Right renal cortex interstitium (tissue), 3 donors: ENCODE data around the gene CADPS2. TPM values are rescaled to one million over a fixed set of nuclear protein-coding genes. Genes with fewer than 3 reads are reported as not detected.
"Not testable (repeated sequence)": the region's sequence is repeated elsewhere in the genome, so short reads cannot be mapped to it uniquely, and the experiment has no call there.

ENCODE experiments used
- DNase-seq, 3 donors: peaks; one replicate each; pipeline ENCODE4 v3.0.0-alpha.2; 2013; ENCODE audit warnings: low read depth in 3 of 3, low spot score in 2 of 3
- polyA plus RNA-seq, 3 donors: library from polyadenylated mRNA; unstranded; fragments of 120-200 nt; gene quantifications; one replicate each; pipeline ENCODE4 v1.2.1, GENCODE V29; 2013; ENCODE audit not compliant: insufficient read length in 3 of 3

Gene CADPS2
- polyA plus RNA-seq, 3 donors: 47.2 to 69.8 (median 60.7) TPM

- no peak for DNase-seq
Observed at GRCh38 chr7:122303531-122304318, 582.5 kb downstream of the CADPS2 start.

- no peak for DNase-seq
Observed at GRCh38 chr7:122302761-122303530, 583.3 kb downstream of the CADPS2 start.

DNA sequence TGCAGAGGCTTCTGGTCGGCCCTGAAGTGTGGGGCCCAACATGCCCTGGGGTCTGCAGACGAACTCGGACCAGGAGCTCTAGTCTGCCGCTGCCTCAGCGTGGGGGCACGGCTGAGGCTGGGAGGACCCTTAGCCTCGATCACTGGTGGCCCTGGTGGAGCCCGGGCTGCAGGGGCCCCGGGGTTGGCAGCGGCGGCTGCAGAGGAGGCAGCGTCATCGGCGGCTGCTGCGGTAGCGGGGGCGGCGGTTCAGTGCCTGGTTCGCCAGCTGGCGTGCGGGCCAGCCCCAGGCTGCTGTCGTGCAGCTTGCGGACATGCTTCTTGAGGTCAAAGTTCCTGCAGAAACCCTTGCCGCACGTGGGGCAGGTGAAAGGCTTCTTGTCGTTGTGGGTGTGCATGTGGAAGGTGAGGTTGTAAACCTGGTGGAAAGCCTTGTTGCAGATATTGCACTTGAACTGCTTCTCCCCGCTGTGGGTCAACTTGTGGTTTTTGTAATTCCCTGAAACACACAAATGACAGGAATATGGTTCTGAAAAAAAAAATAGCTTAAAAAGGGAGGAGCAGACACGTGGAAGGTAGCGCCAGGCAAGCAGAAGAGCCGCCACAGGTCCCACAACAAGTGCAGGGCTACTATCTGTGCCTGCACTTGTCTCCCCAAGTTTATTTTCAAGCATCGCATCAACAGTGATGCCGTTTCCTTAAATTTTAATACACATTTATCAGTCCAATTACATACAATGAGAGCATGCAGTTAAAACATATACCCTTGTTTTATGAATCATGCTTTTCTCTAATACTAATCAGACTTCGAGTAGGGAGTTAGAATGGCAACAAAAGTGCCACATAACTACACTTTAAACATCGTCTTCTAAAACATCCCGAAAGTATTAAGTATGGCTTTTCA lies 584.2 kb downstream of the CADPS2 start:
- no peak for DNase-seq

- no peak for DNase-seq
Observed at GRCh38 chr7:122300956-122301833, 585.1 kb downstream of the CADPS2 start.

DNA sequence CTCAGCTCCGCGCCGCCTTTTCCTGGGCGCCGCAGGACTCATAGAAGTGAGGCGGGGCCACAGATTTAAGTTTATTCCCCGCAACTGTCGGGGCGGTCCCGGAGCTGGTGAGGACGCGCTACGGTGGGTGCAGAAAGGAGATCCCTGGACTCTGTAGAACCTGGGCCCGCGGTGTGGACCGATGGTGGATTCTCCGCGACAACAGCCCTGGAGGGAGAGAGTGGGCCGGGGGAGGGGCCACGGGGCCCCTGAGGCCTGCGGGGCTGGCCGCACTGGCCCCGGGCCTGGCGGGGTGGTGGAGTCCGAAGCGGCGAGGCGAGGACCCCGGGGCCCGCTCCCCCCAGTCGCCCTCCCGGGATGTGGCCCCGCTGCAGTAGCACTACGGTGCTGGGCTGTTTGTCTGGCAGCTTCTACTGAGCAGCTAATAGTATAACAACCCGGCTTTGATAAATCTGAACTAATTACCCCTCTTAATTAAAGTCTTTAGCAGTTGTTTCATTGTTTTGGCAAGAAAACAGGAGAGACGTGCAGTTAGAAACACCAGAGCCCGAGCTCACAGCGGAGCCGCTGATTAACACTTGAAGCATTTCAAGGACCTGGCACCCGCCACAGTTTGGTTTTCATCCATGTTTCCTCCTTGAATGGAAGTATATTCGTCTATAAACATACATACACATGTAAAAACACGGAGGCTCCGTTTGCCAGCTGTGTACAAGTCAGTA lies 585.9 kb downstream of the CADPS2 start:
- DNase-seq: no peak

- no peak for DNase-seq
Observed at GRCh38 chr7:122299624-122300210, 586.5 kb downstream of the CADPS2 start.

GRCh38 chr7:122298618-122299017 lies 587.6 kb downstream of the CADPS2 start:
- no peak for DNase-seq

DNA sequence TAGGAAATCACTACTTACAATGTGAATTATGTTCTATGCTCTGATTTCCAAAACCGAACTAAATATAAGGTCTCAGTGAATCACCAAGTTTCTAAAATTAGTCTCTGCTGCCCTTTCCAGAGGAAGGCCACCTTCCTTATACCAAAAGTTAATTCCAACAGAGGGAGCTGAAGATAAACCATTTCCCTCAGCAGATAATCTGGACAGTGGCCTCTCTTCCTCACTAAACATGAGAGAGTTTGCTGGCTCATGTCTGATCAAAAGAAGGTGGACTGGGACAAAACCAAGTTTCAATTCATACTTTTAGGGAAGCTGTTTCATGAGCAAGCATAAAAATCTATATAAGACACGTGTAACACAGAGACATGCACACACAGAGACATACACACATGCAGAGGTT lies 588.1 kb downstream of the CADPS2 start:
- DNase-seq: no peak

DNA sequence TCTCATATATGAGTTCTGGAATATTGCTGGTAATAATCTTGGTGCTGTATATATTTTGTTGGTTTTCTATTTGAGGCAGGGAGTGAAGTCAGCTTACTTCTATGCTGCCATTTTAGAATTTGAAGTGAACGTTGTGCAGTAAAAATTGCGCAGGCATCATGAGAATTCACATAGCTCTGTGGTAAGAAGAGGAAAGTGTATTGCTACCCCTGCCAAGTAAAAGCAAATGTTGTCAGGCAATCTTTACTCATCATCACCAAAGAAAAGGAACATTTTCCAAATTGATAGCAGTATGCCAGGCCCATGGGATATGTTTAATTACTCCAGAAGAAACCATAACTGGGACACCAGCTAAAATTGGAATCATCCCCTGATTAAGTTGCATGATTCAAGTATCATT lies 595.1 kb downstream of the CADPS2 start:
- DNase-seq: no peak

DNA sequence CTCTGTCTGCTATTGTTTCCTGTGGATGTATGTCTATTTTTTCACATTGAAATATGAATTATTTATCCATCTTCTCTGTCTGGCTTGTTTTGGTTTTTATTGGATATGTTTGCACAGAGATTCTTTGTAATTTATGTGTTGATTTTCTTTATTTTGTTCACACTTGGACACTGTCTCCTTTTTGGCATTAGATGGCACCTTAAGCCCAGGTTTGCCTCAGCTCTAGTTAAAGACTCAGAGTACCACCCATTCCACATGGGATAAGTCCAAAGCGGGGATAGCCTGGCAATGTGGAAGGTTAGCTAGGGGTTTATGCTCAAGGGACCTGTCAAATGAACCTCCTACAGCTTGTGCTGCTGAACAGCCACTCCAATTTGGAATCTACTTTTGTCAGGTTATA lies 595.8 kb downstream of the CADPS2 start:
- no peak for DNase-seq

- DNase-seq: no peak
Observed at GRCh38 chr7:122289426-122289825, 596.8 kb downstream of the CADPS2 start.

DNA sequence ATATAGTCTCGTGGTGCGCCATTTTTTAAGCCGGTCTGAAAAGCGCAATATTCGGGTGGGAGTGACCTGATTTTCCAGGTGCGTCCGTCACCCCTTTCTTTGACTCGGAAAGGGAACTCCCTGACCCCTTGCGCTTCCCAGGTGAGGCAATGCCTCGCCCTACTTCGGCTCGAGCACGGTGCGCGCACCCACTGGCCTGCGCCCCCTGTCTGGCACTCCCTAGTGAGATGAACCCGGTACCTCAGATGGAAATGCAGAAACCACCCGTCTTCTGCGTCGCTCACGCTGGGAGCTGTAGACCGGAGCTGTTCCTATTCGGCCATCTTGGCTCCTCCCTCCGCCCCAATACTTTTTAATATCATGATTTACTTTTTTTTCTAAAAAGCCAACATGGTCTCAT lies 601.7 kb downstream of the CADPS2 start:
- not testable (repeated sequence) for DNase-seq

DNA sequence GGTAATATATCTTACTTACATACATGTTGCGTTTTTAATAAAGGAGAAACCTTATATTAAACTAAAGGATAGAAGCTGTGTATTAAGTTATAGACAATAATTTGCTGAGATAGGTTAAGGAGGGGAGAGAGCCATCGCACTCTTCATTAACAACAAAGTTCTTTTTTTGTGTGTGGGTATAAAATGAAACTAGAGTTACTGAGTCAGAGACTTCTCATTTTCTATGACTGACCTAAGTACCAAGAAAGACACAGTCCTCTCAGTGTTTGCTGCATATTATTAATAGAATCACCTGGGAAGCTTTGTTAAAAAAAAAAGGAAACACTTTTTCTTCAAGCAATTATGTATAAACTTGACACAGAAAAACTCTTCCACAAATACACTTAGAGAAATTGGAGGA lies 613.1 kb downstream of the CADPS2 start:
- no peak for DNase-seq

DNA sequence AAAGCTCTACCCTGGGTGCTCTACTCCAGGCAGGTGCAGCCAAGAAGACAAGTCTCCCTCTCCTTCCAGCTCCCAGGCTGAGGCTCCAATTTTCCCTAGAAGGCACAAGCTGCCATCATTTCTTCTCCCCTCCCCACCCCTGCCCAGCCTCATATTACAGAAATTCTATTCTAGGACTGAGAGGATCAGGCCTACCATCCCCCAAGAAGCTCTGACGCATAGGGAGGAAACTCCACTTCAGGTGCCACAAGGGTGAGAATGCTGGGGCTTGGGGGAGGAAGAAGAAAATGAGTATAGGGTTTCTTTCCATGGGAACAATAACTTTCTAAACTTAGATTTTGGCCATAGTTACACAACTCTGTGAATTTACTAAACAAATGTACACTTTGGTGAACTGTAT lies 617.0 kb downstream of the CADPS2 start:
- no peak for DNase-seq

Other genes with a start within 250 kb of the CADPS2 start
- under 1 TPM; 0.08 to 0.24 (median 0.18) TPM for gene RNF133, start 187.3 kb downstream of the CADPS2 start, polyA plus RNA-seq
- gene RNF148, start 183.5 kb downstream of the CADPS2 start, polyA plus RNA-seq: under 1 TPM; 0.21 to 0.28 (median 0.25) TPM
- gene TAS2R16, start 109.2 kb upstream of the CADPS2 start, polyA plus RNA-seq: not detected